ENCODE measurements around the gene GPR21. TPM values are rescaled to one million over a fixed set of nuclear protein-coding genes. Genes with fewer than 3 reads are reported as not detected.

The GPR21 gene
- total and polyA plus RNA-seq, 2 experiments from 2014 or later = 0.65 TPM; not detected in 1

- no peak overlapping the region for H3K4me3 ChIP-seq
- no peaks in the 10 kb centered on the region for H3K27me3 ChIP-seq (replicated peaks; ENCODE audit: insufficient read depth)
- TF ChIP-seq EZH2 (IDR thresholded peaks at IDR 0.05; ENCODE audit: insufficient read depth, poor library complexity, severe bottlenecking) = no peak
- TF ChIP-seq EZH2phosphoT487 (IDR thresholded peaks at IDR 0.05; ENCODE audit: insufficient read depth, low read depth) = no peak
- no peaks in the 10 kb centered on the region for H4K20me1 ChIP-seq (ENCODE audit: insufficient read depth)
- peaks cover 15% of the 10 kb centered on the region for H3F3A ChIP-seq (ENCODE audit: insufficient read depth)
- H3K79me2 ChIP-seq (ENCODE audit: insufficient read depth) = no peaks in the 10 kb centered on the region
- no peaks in the 10 kb centered on the region; the same call in 1 of the 2 replicates for H3K36me3 ChIP-seq (ENCODE audit: low read depth)
- H3K4me1 ChIP-seq (ENCODE audit: insufficient read depth) = peaks cover 25% of the 10 kb centered on the region
- no peaks in the 10 kb centered on the region for H3K9me2 ChIP-seq (ENCODE audit: insufficient read depth)
- no peaks in the 10 kb centered on the region for H3K9me3 ChIP-seq (ENCODE audit: low read depth)
- H3K4me2 ChIP-seq (ENCODE audit: unreplicated experiment) = no peak overlapping the region
- peak overlapping the region; percentile 31; the same call in 1 of the 2 replicates for H3K27ac ChIP-seq
- WGBS, 2 experiments (ENCODE audit: low coverage in 1 of 2, low lambda C conversion rate in 2 of 2, missing lambda C conversion rate in 2 of 2) = 61% methylated on average over 4 of the region's 4 CpGs
- in situ Hi-C loops (cut with MboI) = no loop called here
- no peak overlapping the region for H2AFZ ChIP-seq
- H3K9ac ChIP-seq = no peak overlapping the region
- peak; percentile 51 for DNase-seq
These were observed 11.1 kb downstream of the GPR21 start for GRCh38 chr9:123044586-123044985.

- DNase-seq = no peak
- no peak overlapping the region for H3K9ac ChIP-seq
- peaks cover 33% of the 10 kb centered on the region for H3K4me1 ChIP-seq (ENCODE audit: insufficient read depth)
- no peaks in the 10 kb centered on the region for H3K27me3 ChIP-seq (replicated peaks; ENCODE audit: insufficient read depth)
- peaks cover 22% of the 10 kb centered on the region for H3F3A ChIP-seq (ENCODE audit: insufficient read depth)
- in situ Hi-C loops (cut with MboI) = no loop called here
- 92 to 100% methylated on average over 3 of the region's 3 CpGs for WGBS, 2 experiments (ENCODE audit: low coverage in 1 of 2, low lambda C conversion rate in 2 of 2, missing lambda C conversion rate in 2 of 2)
- no peak overlapping the region for H2AFZ ChIP-seq
- H3K79me2 ChIP-seq (ENCODE audit: insufficient read depth) = no peaks in the 10 kb centered on the region
- no peak overlapping the region for H3K27ac ChIP-seq
- no peaks in the 10 kb centered on the region for H3K9me3 ChIP-seq (ENCODE audit: low read depth)
- no peaks in the 10 kb centered on the region for H4K20me1 ChIP-seq (ENCODE audit: insufficient read depth)
- H3K4me2 ChIP-seq (ENCODE audit: unreplicated experiment) = no peak overlapping the region
- no peak for TF ChIP-seq EZH2 (IDR thresholded peaks at IDR 0.05; ENCODE audit: insufficient read depth, poor library complexity, severe bottlenecking)
- no peak for TF ChIP-seq EZH2phosphoT487 (IDR thresholded peaks at IDR 0.05; ENCODE audit: insufficient read depth, low read depth)
- no peaks in the 10 kb centered on the region for H3K9me2 ChIP-seq (ENCODE audit: insufficient read depth)
- H3K36me3 ChIP-seq (ENCODE audit: low read depth) = no peaks in the 10 kb centered on the region; the same call in 1 of the 2 replicates
- H3K4me3 ChIP-seq = no peak overlapping the region
These were observed 13.1 kb downstream of the GPR21 start for GRCh38 chr9:123046406-123047195.

DNA sequence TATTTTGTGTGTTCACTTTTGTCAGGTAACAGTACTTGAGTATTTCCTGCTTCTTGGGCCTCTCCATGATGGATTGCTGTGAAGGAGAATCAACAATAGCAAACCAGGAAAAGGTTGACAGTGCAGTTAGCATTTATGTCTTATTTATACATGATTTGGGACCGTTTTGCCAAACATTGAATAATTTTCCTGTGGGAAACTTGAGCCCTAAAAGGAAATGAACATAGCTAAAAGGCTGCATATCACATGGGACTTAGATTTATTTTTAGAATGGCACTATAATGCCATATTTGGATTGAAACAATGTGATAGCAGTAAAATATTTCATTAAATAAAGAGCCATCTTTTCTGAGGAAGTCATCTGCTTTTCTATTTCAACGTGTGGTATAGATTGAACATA is 15.3 kb downstream of the GPR21 start:
- H3F3A ChIP-seq (ENCODE audit: insufficient read depth) = peaks cover 22% of the 10 kb centered on the region
- no peak for TF ChIP-seq EZH2phosphoT487 (IDR thresholded peaks at IDR 0.05; ENCODE audit: insufficient read depth, low read depth)
- TF ChIP-seq EZH2 (IDR thresholded peaks at IDR 0.05; ENCODE audit: insufficient read depth, poor library complexity, severe bottlenecking) = no peak
- H3K36me3 ChIP-seq (ENCODE audit: low read depth) = no peaks in the 10 kb centered on the region
- 4 to 9% methylated on average over 2 of the region's 2 CpGs for WGBS, 2 experiments (ENCODE audit: low coverage in 1 of 2, low lambda C conversion rate in 2 of 2, missing lambda C conversion rate in 2 of 2)
- no peak overlapping the region for H3K9ac ChIP-seq
- H3K4me2 ChIP-seq (ENCODE audit: unreplicated experiment) = no peak overlapping the region
- no peak overlapping the region for H2AFZ ChIP-seq
- H3K9me2 ChIP-seq (ENCODE audit: insufficient read depth) = no peaks in the 10 kb centered on the region
- peaks cover 33% of the 10 kb centered on the region for H3K4me1 ChIP-seq (ENCODE audit: insufficient read depth)
- in situ Hi-C loops (cut with MboI) = no loop called here
- H3K27ac ChIP-seq = peak overlapping the region; percentile 6; the same call in 1 of the 2 replicates
- DNase-seq = peak; percentile 26
- no peaks in the 10 kb centered on the region for H4K20me1 ChIP-seq (ENCODE audit: insufficient read depth)
- H3K27me3 ChIP-seq (replicated peaks; ENCODE audit: insufficient read depth) = no peaks in the 10 kb centered on the region
- no peak overlapping the region for H3K4me3 ChIP-seq
- H3K79me2 ChIP-seq (ENCODE audit: insufficient read depth) = no peaks in the 10 kb centered on the region
- no peaks in the 10 kb centered on the region for H3K9me3 ChIP-seq (ENCODE audit: low read depth)

DNA sequence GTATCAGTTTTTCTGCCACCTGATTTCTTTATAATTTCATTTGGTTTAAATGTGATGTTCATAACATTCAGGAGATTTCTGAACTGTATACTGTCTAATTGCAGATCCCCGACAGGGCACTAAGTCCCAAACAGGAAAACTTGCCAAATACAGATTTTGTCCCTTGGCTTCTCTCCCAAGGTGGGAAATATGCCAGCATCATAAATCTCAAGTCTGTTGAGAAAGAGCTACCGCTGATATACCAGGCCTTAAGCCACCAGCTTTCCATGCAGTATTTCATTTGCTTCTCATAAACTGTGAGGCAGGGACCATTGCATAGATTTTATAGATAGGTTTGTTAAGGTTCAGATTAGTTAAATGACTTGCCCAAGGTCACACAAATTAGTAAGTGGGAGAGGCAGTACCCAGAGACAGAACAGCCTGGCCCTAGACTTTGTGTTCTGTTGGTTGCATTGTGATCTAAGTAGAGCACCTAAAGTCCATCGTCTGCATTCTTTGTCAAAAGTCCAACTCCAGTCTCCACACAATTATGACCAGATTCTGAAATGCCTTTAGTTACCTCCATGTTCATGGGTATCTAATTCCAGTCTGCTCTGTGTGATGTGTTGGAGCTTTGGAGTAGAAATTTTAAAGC is 16.2 kb downstream of the GPR21 start:
- H3K9ac ChIP-seq = no peak overlapping the region
- 14 to 20% methylated on average over 3 of the region's 3 CpGs for WGBS, 2 experiments (ENCODE audit: low coverage in 1 of 2, low lambda C conversion rate in 2 of 2, missing lambda C conversion rate in 2 of 2)
- peaks cover 27% of the 10 kb centered on the region for H3K4me1 ChIP-seq (ENCODE audit: insufficient read depth)
- no peak overlapping the region for H3K4me2 ChIP-seq (ENCODE audit: unreplicated experiment)
- no peaks in the 10 kb centered on the region for H3K27me3 ChIP-seq (replicated peaks; ENCODE audit: insufficient read depth)
- peaks cover 22% of the 10 kb centered on the region for H3F3A ChIP-seq (ENCODE audit: insufficient read depth)
- in situ Hi-C loops (cut with MboI) = no loop called here
- H3K36me3 ChIP-seq (ENCODE audit: low read depth) = 0 out of 2 replicates have a peak, but pooled peaks cover 2% of the 10 kb centered on the region
- H2AFZ ChIP-seq = no peak overlapping the region
- no peaks in the 10 kb centered on the region for H3K9me3 ChIP-seq (ENCODE audit: low read depth)
- no peaks in the 10 kb centered on the region for H3K79me2 ChIP-seq (ENCODE audit: insufficient read depth)
- H4K20me1 ChIP-seq (ENCODE audit: insufficient read depth) = no peaks in the 10 kb centered on the region
- no peak overlapping the region for H3K4me3 ChIP-seq
- no peaks in the 10 kb centered on the region for H3K9me2 ChIP-seq (ENCODE audit: insufficient read depth)
- peak; percentile 29 for DNase-seq
- peak overlapping the region; percentile 6; the same call in 1 of the 2 replicates for H3K27ac ChIP-seq
- no peak for TF ChIP-seq EZH2 (IDR thresholded peaks at IDR 0.05; ENCODE audit: insufficient read depth, poor library complexity, severe bottlenecking)
- no peak for TF ChIP-seq EZH2phosphoT487 (IDR thresholded peaks at IDR 0.05; ENCODE audit: insufficient read depth, low read depth)
